SK-N-SH (cell line): ENCODE measurements around the gene CUBN.

Experiments used
- IRF3 ChIP-seq: fragments of 150-350 bp; IDR thresholded peaks from 2 replicates; pipeline ENCODE4 v1.6.1; 2016; ENCODE audit warnings: mild to moderate bottlenecking, low read depth, low read length
- MAX ChIP-seq: IDR thresholded peaks from 2 replicates; pipeline ENCODE4 v1.4.0; 2012; ENCODE audit warnings: low read depth
- POLR2AphosphoS5 ChIP-seq: IDR thresholded peaks from 2 replicates; pipeline ENCODE4 v1.6.1; 2012; ENCODE audit warnings: low read depth, low read length
- RAD21 ChIP-seq: IDR thresholded peaks from 2 replicates; pipeline ENCODE4 v1.6.1; 2012; ENCODE audit warnings: mild to moderate bottlenecking, low read length
- SMC3 ChIP-seq: IDR thresholded peaks from 2 replicates; pipeline ENCODE4 v1.6.1; 2012; ENCODE audit warnings: low read depth, low read length, improper control_type of control experiment
- USF2 ChIP-seq: fragments of 150-350 bp; IDR thresholded peaks from 2 replicates; pipeline ENCODE4 v1.6.1; 2017; ENCODE audit warnings: antibody characterized with exemption, low read length, low read depth, borderline replicate concordance
- TF ChIP-seq, protein P1 (sequence below): fragments of 200-600 bp; sonication (generic); IDR thresholded peaks from 2 replicates; pipeline ENCODE4 v1.6.1; 2017; ENCODE audit warnings: antibody characterized with exemption, mild to moderate bottlenecking, moderate library complexity

DNA sequence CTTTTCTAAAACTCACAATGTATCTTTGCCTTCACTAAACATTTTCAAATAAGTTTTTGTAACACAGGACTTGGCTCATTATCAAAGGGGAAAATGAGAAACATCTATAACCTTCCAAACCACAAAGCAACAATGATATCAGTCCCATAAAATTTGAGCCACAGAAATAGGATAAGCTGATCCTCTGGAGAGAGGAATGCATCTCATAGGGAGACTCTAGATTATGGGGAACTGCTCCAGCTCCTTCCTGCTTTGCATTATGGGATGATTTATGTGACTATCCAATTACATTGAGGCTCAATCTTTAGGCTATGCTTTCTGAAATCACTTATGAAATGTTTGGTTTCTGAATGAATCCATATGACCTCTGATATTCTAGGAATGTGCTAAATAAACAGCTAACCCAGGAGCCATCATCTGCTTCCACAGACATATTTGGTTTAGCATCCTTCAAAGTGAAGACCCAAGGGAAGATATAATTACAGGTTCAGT lies 70.4 kb downstream of the CUBN start:
- TF ChIP-seq RAD21, result no peak
- TF ChIP-seq MAX, result no peak
- TF ChIP-seq, protein P1, sequence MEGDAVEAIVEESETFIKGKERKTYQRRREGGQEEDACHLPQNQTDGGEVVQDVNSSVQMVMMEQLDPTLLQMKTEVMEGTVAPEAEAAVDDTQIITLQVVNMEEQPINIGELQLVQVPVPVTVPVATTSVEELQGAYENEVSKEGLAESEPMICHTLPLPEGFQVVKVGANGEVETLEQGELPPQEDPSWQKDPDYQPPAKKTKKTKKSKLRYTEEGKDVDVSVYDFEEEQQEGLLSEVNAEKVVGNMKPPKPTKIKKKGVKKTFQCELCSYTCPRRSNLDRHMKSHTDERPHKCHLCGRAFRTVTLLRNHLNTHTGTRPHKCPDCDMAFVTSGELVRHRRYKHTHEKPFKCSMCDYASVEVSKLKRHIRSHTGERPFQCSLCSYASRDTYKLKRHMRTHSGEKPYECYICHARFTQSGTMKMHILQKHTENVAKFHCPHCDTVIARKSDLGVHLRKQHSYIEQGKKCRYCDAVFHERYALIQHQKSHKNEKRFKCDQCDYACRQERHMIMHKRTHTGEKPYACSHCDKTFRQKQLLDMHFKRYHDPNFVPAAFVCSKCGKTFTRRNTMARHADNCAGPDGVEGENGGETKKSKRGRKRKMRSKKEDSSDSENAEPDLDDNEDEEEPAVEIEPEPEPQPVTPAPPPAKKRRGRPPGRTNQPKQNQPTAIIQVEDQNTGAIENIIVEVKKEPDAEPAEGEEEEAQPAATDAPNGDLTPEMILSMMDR, result no peak
- peak; percentile 4; the same call in 1 of the 2 replicates for TF ChIP-seq SMC3
- TF ChIP-seq IRF3, result no peak
- peak; percentile 79 for TF ChIP-seq POLR2AphosphoS5
- TF ChIP-seq USF2, result no peak
